ENCODE results near the gene SLC27A5. TPM values are rescaled to one million over a fixed set of nuclear protein-coding genes. Genes with fewer than 3 reads are reported as not detected.
A peak's percentile ranks its signal among the peaks of the same experiment; 100 is the strongest.

Gene SLC27A5
- total and polyA plus RNA-seq, 2 of the 13 experiments (the other 11 are each of a cell fraction or from before 2014, with no cell fraction given) = 30.3 to 40.2 TPM

GRCh38 chr19:58513694-58514563 is 2.1 kb upstream of the SLC27A5 start (continued):
- no peak for TF ChIP-seq ZNF580 (CRISPR knock-in tag; IDR thresholded peaks at IDR 0.05; ENCODE audit: borderline replicate concordance, low read depth)
- peak; percentile 40; the same call in 1 of the 2 replicates for TF ChIP-seq MED13 (CRISPR knock-in tag; IDR thresholded peaks at IDR 0.05)
- peak; percentile 94; the same call in 2 of the 3 replicates for TF ChIP-seq MXI1 (IDR thresholded peaks at IDR 0.05; ENCODE audit: borderline replicate concordance, low read depth, low read length)
- 0 out of 2 replicates have a peak, but pooled peaks have one; percentile 39 for TF ChIP-seq ZHX2 (IDR thresholded peaks at IDR 0.05; ENCODE audit: low read depth)
- no peak for TF ChIP-seq ZHX2 (CRISPR knock-in tag; IDR thresholded peaks at IDR 0.05; ENCODE audit: borderline replicate concordance)
- peak; percentile 84; the same call in 1 of the 2 replicates for TF ChIP-seq ZBTB38 (CRISPR knock-in tag; IDR thresholded peaks at IDR 0.05)
- peak; percentile 80; the same call in 1 of the 2 replicates for TF ChIP-seq NFKB2 (CRISPR knock-in tag; IDR thresholded peaks at IDR 0.05; ENCODE audit: borderline replicate concordance)
- TF ChIP-seq, protein P1, sequence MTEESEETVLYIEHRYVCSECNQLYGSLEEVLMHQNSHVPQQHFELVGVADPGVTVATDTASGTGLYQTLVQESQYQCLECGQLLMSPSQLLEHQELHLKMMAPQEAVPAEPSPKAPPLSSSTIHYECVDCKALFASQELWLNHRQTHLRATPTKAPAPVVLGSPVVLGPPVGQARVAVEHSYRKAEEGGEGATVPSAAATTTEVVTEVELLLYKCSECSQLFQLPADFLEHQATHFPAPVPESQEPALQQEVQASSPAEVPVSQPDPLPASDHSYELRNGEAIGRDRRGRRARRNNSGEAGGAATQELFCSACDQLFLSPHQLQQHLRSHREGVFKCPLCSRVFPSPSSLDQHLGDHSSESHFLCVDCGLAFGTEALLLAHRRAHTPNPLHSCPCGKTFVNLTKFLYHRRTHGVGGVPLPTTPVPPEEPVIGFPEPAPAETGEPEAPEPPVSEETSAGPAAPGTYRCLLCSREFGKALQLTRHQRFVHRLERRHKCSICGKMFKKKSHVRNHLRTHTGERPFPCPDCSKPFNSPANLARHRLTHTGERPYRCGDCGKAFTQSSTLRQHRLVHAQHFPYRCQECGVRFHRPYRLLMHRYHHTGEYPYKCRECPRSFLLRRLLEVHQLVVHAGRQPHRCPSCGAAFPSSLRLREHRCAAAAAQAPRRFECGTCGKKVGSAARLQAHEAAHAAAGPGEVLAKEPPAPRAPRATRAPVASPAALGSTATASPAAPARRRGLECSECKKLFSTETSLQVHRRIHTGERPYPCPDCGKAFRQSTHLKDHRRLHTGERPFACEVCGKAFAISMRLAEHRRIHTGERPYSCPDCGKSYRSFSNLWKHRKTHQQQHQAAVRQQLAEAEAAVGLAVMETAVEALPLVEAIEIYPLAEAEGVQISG (CRISPR knock-in tag; IDR thresholded peaks at IDR 0.05) = peak; percentile 91
- TF ChIP-seq ZNF12 (CRISPR knock-in tag; IDR thresholded peaks at IDR 0.05) = no peak; the same call in 1 of the 2 replicates
- no peak for TF ChIP-seq MTF1 (CRISPR knock-in tag; IDR thresholded peaks at IDR 0.05)
- TF ChIP-seq, protein P2, sequence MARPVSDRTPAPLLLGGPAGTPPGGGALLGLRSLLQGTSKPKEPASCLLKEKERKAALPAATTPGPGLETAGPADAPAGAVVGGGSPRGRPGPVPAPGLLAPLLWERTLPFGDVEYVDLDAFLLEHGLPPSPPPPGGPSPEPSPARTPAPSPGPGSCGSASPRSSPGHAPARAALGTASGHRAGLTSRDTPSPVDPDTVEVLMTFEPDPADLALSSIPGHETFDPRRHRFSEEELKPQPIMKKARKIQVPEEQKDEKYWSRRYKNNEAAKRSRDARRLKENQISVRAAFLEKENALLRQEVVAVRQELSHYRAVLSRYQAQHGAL (CRISPR knock-in tag; IDR thresholded peaks at IDR 0.05; ENCODE audit: not compliant biosample characterization) = no peak
- TF ChIP-seq ZC3H13 (CRISPR knock-in tag; IDR thresholded peaks at IDR 0.05) = peak; percentile 94
- TF ChIP-seq CEBPG (CRISPR knock-in tag; IDR thresholded peaks at IDR 0.05) = peak; percentile 50; the same call in 1 of the 2 replicates
- TF ChIP-seq NCOA2 (CRISPR knock-in tag; IDR thresholded peaks at IDR 0.05) = no peak; the same call in 1 of the 2 replicates
- no peak; the same call in 1 of the 2 replicates for TF ChIP-seq NFE2 (CRISPR knock-in tag; IDR thresholded peaks at IDR 0.05)
- no peak for TF ChIP-seq SOX13 (IDR thresholded peaks at IDR 0.05)
- TF ChIP-seq SOX13 (CRISPR knock-in tag; conservative IDR thresholded peaks at IDR 0.05 in 1 of 2, IDR thresholded peaks at IDR 0.05 in 1 of 2) = peak in 1 of 2 experiments; percentile 50; a peak in 1 of 4 replicates
- TF ChIP-seq TEAD2 (CRISPR knock-in tag; IDR thresholded peaks at IDR 0.05) = no peak

Measured in HepG2 (cell line).